PC-9 (cell line): ENCODE measurements around the gene SMIM11. TPM values are rescaled to one million over a fixed set of nuclear protein-coding genes. Genes with fewer than 3 reads are reported as not detected.

ENCODE experiments used
- BruUV-seq: library from RNA; stranded (reverse); fragments of 400-500 nt; replicated peaks from 2 replicates; lab custom pipeline; 2021; lab: Mats Ljungman, UMichigan
- CTCF ChIA-PET: fragments of 300-600 bp; sonication (Branson Sonifier 250); formaldehyde crosslinking; loops from one replicate; lab custom pipeline; 2022; ENCODE audit warnings: antibody characterized with exemption; lab: Charles Lee
- POLR2A ChIA-PET: fragments of 300-600 bp; sonication (Branson Sonifier 250); formaldehyde crosslinking; loops from one replicate; lab custom pipeline; 2022; ENCODE audit warnings: antibody characterized with exemption; ENCODE audit not compliant: unreplicated experiment; lab: Charles Lee
- DNase-seq, 2 experiments: peaks; one replicate each; pipeline versions ENCODE4 v3.0.0 to v3.0.0-alpha.2; 2015 to 2022; ENCODE audit warnings: mixed read lengths in 1 of 2
- H2AFZ ChIP-seq: fragments of 200-600 bp; sonication (generic); 2 replicates; pipeline ENCODE4 v1.8.1; 2017; ENCODE audit warnings: antibody characterized with exemption
- H3F3A ChIP-seq: fragments of 200-600 bp; sonication (generic); 2 replicates; pipeline ENCODE4 v1.8.1; 2017; ENCODE audit warnings: antibody characterized with exemption, mild to moderate bottlenecking, low read depth; ENCODE audit not compliant: insufficient read depth
- H3K27ac ChIP-seq: fragments of 200-600 bp; sonication (generic); 2 replicates; pipeline ENCODE4 v1.6.1; 2016; ENCODE audit warnings: mixed run types
- H3K27me3 ChIP-seq: fragments of 200-600 bp; sonication (generic); 2 replicates; pipeline ENCODE4 v1.6.1; 2016; ENCODE audit warnings: low read depth, mixed run types; ENCODE audit not compliant: insufficient read depth
- H3K36me3 ChIP-seq: fragments of 200-600 bp; sonication (generic); 2 replicates; pipeline ENCODE4 v1.6.1; 2016; ENCODE audit warnings: low read depth, mixed run types
- H3K4me1 ChIP-seq: fragments of 200-600 bp; sonication (generic); replicated peaks from 2 replicates; pipeline ENCODE4 v1.6.1; 2016; ENCODE audit warnings: mixed run types; ENCODE audit not compliant: insufficient read depth
- H3K4me2 ChIP-seq: fragments of 200-600 bp; sonication (generic); 2 replicates; pipeline ENCODE4 v1.6.1; 2017; ENCODE audit warnings: mixed run types
- H3K4me3 ChIP-seq: fragments of 200-600 bp; sonication (generic); 2 replicates; pipeline ENCODE4 v1.6.1; 2016; ENCODE audit warnings: mixed run types
- H3K79me2 ChIP-seq: fragments of 200-600 bp; sonication (generic); 2 replicates; pipeline ENCODE4 v1.6.1; 2017; ENCODE audit warnings: low read depth, mixed run types
- H3K9me2 ChIP-seq: fragments of 200-600 bp; sonication (generic); 2 replicates; pipeline ENCODE4 v1.8.1; 2017; ENCODE audit warnings: mild to moderate bottlenecking; ENCODE audit not compliant: insufficient read depth
- H3K9me3 ChIP-seq: fragments of 200-600 bp; sonication (generic); 2 replicates; pipeline ENCODE4 v1.8.1; 2016; ENCODE audit warnings: low read depth; ENCODE audit not compliant: insufficient read depth
- H4K20me1 ChIP-seq: fragments of 200-600 bp; sonication (generic); 2 replicates; pipeline ENCODE4 v1.8.1; 2017; ENCODE audit not compliant: insufficient read depth
- EZH2 ChIP-seq: fragments of 200-600 bp; sonication (generic); IDR thresholded peaks from 2 replicates; pipeline ENCODE4 v1.8.0; 2017; ENCODE audit warnings: antibody characterized with exemption, low read depth
- intact Hi-C: fragments of 100-400 bp; cut with micrococcal nuclease; formaldehyde crosslinking; loops from one replicate; pipeline ENCODE4 v1.10.0; 2022; ENCODE audit not compliant: unreplicated experiment
- total RNA-seq: library from RNA; stranded (reverse); gene quantifications from 2 replicates; pipeline ENCODE4 v1.2.3, GENCODE V29; 2021
- TF ChIP-seq, protein P1 (sequence below): fragments of 200-600 bp; sonication (generic); conservative IDR thresholded peaks from 2 replicates; pipeline ENCODE4 v1.6.1; 2017; ENCODE audit warnings: mixed run types, antibody characterized with exemption, mild to moderate bottlenecking, moderate library complexity

SMIM11 gene
- total RNA-seq, 1 experiment from 2014 or later: 3.1 TPM

DNA sequence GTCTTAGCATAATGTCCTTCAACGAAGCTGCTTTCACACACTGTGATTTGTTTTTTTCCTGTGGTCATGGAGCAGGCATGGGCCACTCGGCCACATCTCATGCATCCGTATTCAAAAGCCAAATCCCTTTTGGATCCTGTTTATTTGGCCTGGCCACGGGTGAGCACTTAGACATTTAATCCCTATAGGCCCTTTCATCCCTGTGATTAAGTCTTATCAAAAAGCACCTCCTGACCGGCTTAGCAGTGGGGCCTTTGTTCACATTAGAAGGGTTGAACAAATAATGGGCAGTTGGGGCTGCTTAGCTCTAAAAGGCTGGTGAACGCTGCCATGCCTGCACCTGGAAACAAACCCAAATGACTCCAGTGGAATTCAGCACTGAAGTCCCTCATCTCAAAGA is 9.5 kb upstream of the SMIM11 start:
- Histone ChIP-seq H4K20me1 (no peaks in the 10 kb centered on the region), H3K4me1 (no peaks in the 10 kb centered on the region), H3K9me2 (no peaks in the 10 kb centered on the region), H3K36me3 (no peaks in the 10 kb centered on the region), H3K27ac (no peak overlapping the region), H3K9me3 (no peaks in the 10 kb centered on the region), H3K27me3 (no peaks in the 10 kb centered on the region), H3F3A (no peaks in the 10 kb centered on the region), H3K79me2 (no peaks in the 10 kb centered on the region), H3K4me2 (no peak overlapping the region), H2AFZ (no peak overlapping the region), H3K4me3 (no peak overlapping the region)
- ChIA-PET CTCF (no interaction called here), POLR2A (no interaction called here)
- no TSS peak for BruUV-seq
- TF ChIP-seq, protein P1, sequence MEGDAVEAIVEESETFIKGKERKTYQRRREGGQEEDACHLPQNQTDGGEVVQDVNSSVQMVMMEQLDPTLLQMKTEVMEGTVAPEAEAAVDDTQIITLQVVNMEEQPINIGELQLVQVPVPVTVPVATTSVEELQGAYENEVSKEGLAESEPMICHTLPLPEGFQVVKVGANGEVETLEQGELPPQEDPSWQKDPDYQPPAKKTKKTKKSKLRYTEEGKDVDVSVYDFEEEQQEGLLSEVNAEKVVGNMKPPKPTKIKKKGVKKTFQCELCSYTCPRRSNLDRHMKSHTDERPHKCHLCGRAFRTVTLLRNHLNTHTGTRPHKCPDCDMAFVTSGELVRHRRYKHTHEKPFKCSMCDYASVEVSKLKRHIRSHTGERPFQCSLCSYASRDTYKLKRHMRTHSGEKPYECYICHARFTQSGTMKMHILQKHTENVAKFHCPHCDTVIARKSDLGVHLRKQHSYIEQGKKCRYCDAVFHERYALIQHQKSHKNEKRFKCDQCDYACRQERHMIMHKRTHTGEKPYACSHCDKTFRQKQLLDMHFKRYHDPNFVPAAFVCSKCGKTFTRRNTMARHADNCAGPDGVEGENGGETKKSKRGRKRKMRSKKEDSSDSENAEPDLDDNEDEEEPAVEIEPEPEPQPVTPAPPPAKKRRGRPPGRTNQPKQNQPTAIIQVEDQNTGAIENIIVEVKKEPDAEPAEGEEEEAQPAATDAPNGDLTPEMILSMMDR: no peak
- no peak for TF ChIP-seq EZH2
- intact Hi-C loops: no loop called here
- DNase-seq: no peak

GRCh38 chr21:34367320-34367935 is 7.9 kb upstream of the SMIM11 start:
- POLR2A ChIA-PET: no interaction called here

DNA sequence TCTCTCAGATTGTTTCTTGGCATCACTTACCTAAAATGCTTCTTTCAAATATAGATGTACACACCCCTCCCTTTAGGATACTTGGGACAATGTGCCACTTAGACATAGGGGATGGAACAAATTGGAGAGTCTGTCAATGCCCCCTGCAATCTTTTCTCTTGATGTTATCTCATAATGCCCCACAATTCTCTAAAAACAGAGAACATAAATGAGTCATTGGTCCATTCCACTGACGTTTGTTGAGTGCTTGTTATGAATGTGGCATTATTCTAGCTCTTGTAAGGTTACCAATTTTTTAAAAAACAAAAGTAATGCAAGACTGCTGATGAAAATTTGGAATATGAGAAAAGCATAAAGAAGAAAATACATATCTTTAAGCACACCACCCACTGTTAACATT is 5.6 kb upstream of the SMIM11 start:
- no peak for TF ChIP-seq EZH2
- TF ChIP-seq, protein P1: no peak
- no peaks in the 10 kb centered on the region for H3F3A ChIP-seq
- H3K79me2 ChIP-seq: no peaks in the 10 kb centered on the region
- H3K4me1 ChIP-seq: no peaks in the 10 kb centered on the region
- H3K9me2 ChIP-seq: no peaks in the 10 kb centered on the region
- no peak overlapping the region for H3K4me3 ChIP-seq
- ChIA-PET CTCF (interaction anchor here (0.6 kb wide), 1 partner anchor 274 kb away, joined by 3 read pairs; no protein-coding TSS in a partner anchor), POLR2A (no interaction called here)
- H3K27me3 ChIP-seq: no peaks in the 10 kb centered on the region
- H4K20me1 ChIP-seq: no peaks in the 10 kb centered on the region
- H2AFZ ChIP-seq: no peak overlapping the region
- no peak for DNase-seq
- BruUV-seq: no TSS peak
- intact Hi-C loops: no loop called here
- H3K36me3 ChIP-seq: no peaks in the 10 kb centered on the region
- H3K9me3 ChIP-seq: no peaks in the 10 kb centered on the region
- H3K4me2 ChIP-seq: no peak overlapping the region
- no peak overlapping the region for H3K27ac ChIP-seq

More at GRCh38 chr21:34367320-34367935, 7.9 kb upstream of the SMIM11 start:
- no peaks in the 10 kb centered on the region for H3K9me3 ChIP-seq
- no peaks in the 10 kb centered on the region for H3K79me2 ChIP-seq
- H2AFZ ChIP-seq: no peak overlapping the region
- no peaks in the 10 kb centered on the region for H4K20me1 ChIP-seq
- no peak overlapping the region for H3K4me2 ChIP-seq
- BruUV-seq: no TSS peak
- no peaks in the 10 kb centered on the region for H3K9me2 ChIP-seq
- H3K27ac ChIP-seq: no peak overlapping the region
- no peaks in the 10 kb centered on the region for H3K4me1 ChIP-seq
- no peak overlapping the region for H3K4me3 ChIP-seq
- no peaks in the 10 kb centered on the region for H3K36me3 ChIP-seq
- DNase-seq: peak; percentile 57 to 80
- no peaks in the 10 kb centered on the region for H3K27me3 ChIP-seq
- H3F3A ChIP-seq: no peaks in the 10 kb centered on the region
- TF ChIP-seq, protein P1: peak; percentile 76
- TF ChIP-seq EZH2: no peak
- intact Hi-C loops: no loop called here
- CTCF ChIA-PET: interaction anchor here (0.6 to 0.7 kb wide), 2 partner anchors 305 to 1656 kb away, joined by 4 to 16 read pairs; no protein-coding TSS in a partner anchor
